ENCODE data around the gene DOK1.

- TF ChIP-seq POLR2A (IDR thresholded peaks at IDR 0.05), result no peak
- TF ChIP-seq, protein P1, sequence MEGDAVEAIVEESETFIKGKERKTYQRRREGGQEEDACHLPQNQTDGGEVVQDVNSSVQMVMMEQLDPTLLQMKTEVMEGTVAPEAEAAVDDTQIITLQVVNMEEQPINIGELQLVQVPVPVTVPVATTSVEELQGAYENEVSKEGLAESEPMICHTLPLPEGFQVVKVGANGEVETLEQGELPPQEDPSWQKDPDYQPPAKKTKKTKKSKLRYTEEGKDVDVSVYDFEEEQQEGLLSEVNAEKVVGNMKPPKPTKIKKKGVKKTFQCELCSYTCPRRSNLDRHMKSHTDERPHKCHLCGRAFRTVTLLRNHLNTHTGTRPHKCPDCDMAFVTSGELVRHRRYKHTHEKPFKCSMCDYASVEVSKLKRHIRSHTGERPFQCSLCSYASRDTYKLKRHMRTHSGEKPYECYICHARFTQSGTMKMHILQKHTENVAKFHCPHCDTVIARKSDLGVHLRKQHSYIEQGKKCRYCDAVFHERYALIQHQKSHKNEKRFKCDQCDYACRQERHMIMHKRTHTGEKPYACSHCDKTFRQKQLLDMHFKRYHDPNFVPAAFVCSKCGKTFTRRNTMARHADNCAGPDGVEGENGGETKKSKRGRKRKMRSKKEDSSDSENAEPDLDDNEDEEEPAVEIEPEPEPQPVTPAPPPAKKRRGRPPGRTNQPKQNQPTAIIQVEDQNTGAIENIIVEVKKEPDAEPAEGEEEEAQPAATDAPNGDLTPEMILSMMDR (IDR thresholded peaks at IDR 0.05), result no peak
These were observed 42.9 kb downstream of the DOK1 start for GRCh38 chr2:74597410-74597809.
